NT2/D1 (cell line): ENCODE measurements around the gene PSEN1.

Experiments
- DNase-seq: peaks from one replicate; pipeline ENCODE4 v3.0.0-alpha.2; 2011; ENCODE audit warnings: low read depth, low spot score
- H3K27me3 ChIP-seq: 2 replicates; pipeline ENCODE4 v1.6.0; 2011; ENCODE audit warnings: mild to moderate bottlenecking; ENCODE audit not compliant: insufficient read length, insufficient read depth
- H3K36me3 ChIP-seq: 2 replicates; pipeline ENCODE4 v1.6.1; 2011; ENCODE audit warnings: mild to moderate bottlenecking, low read length, mixed read lengths; ENCODE audit not compliant: insufficient read depth, insufficient read length
- H3K4me1 ChIP-seq: 2 replicates; pipeline ENCODE4 v1.5.1; 2011; ENCODE audit not compliant: insufficient read depth, insufficient read length
- H3K4me3 ChIP-seq: 2 replicates; pipeline ENCODE4 v1.5.1; 2011; ENCODE audit warnings: low read depth; ENCODE audit not compliant: insufficient read length
- H3K9ac ChIP-seq: 2 replicates; pipeline ENCODE4 v1.6.0; 2011; ENCODE audit warnings: low read depth; ENCODE audit not compliant: insufficient read length
- H3K9me3 ChIP-seq: 2 replicates; pipeline ENCODE4 v1.5.1; 2011; ENCODE audit warnings: mild to moderate bottlenecking, low read length; ENCODE audit not compliant: insufficient read depth
- SUZ12 ChIP-seq: IDR thresholded peaks from 2 replicates; pipeline ENCODE4 v1.6.1; 2011; ENCODE audit not compliant: insufficient read length, insufficient read depth; ENCODE audit errors: extremely low read depth
- YY1 ChIP-seq: IDR thresholded peaks from 2 replicates; pipeline ENCODE4 v1.6.1; 2011; ENCODE audit not compliant: insufficient read length, insufficient read depth
- ZNF274 ChIP-seq: IDR thresholded peaks from 2 replicates; pipeline ENCODE4 v1.6.1; 2011; ENCODE audit warnings: mild to moderate bottlenecking, low read depth, low read length

The PSEN1 gene

GRCh38 chr14:73236752-73237218, 100.5 kb downstream of the PSEN1 start:
- peaks cover 63% of the 10 kb centered on the region for H3K27me3 ChIP-seq
- H3K36me3 ChIP-seq = no peaks in the 10 kb centered on the region
- no peak overlapping the region for H3K4me3 ChIP-seq
- H3K4me1 ChIP-seq = peaks cover 30% of the 10 kb centered on the region
- DNase-seq = no peak
- H3K9ac ChIP-seq = no peak overlapping the region
- H3K9me3 ChIP-seq = no peaks in the 10 kb centered on the region
- TF ChIP-seq ZNF274 = no peak
- no peak for TF ChIP-seq SUZ12
- no peak for TF ChIP-seq YY1

- Histone ChIP-seq H3K36me3 (no peaks in the 10 kb centered on the region), H3K9me3 (no peaks in the 10 kb centered on the region), H3K27me3 (peaks cover 63% of the 10 kb centered on the region), H3K4me3 (peak within 1 kb of the TSS; percentile 44), H3K4me1 (peaks cover 32% of the 10 kb centered on the region), H3K9ac (peak within 1 kb of the TSS; percentile 74)
- DNase-seq = no peak
- TF ChIP-seq ZNF274 = no peak
- peak; percentile 21 for TF ChIP-seq SUZ12
- no peak for TF ChIP-seq YY1
These were observed 101.0 kb downstream of the PSEN1 start, which contains the start of gene PAPLN for GRCh38 chr14:73237219-73237785. Gene PAPLN, plus strand, starts transcription at chr14:73237506. Its CDS starts 2,273 bp downstream, at chr14:73239779.

GRCh38 chr14:73237786-73238423, 101.6 kb downstream of the PSEN1 start:
- Histone ChIP-seq H3K4me1 (peaks cover 32% of the 10 kb centered on the region), H3K9ac (peak overlapping the region; percentile 74), H3K9me3 (no peaks in the 10 kb centered on the region), H3K4me3 (peak overlapping the region; percentile 44), H3K36me3 (no peaks in the 10 kb centered on the region), H3K27me3 (peaks cover 63% of the 10 kb centered on the region)
- DNase-seq = no peak
- no peak for TF ChIP-seq SUZ12
- TF ChIP-seq YY1 = no peak
- no peak for TF ChIP-seq ZNF274

GRCh38 chr14:73238424-73238852, 102.1 kb downstream of the PSEN1 start:
- Histone ChIP-seq H3K9ac (peak overlapping the region; percentile 74), H3K4me1 (peaks cover 32% of the 10 kb centered on the region), H3K4me3 (peak overlapping the region; percentile 44), H3K9me3 (no peaks in the 10 kb centered on the region), H3K36me3 (no peaks in the 10 kb centered on the region), H3K27me3 (peaks cover 60% of the 10 kb centered on the region)
- DNase-seq = no peak
- TF ChIP-seq SUZ12 = peak; percentile 23
- no peak for TF ChIP-seq ZNF274

- Histone ChIP-seq H3K4me1 (peaks cover 30% of the 10 kb centered on the region), H3K4me3 (no peak overlapping the region), H3K36me3 (no peaks in the 10 kb centered on the region), H3K9ac (peak overlapping the region; percentile 36), H3K27me3 (peaks cover 58% of the 10 kb centered on the region), H3K9me3 (no peaks in the 10 kb centered on the region)
- no peak for DNase-seq
- TF ChIP-seq SUZ12 (peak; percentile 42), YY1 (no peak)
These were observed 102.6 kb downstream of the PSEN1 start for GRCh38 chr14:73238941-73239340.

GRCh38 chr14:73239393-73240241, 103.3 kb downstream of the PSEN1 start:
- Histone ChIP-seq H3K36me3 (no peaks in the 10 kb centered on the region), H3K4me1 (peaks cover 27% of the 10 kb centered on the region), H3K9me3 (no peaks in the 10 kb centered on the region), H3K9ac (peak overlapping the region; percentile 50), H3K4me3 (peak overlapping the region; percentile 18), H3K27me3 (peaks cover 54% of the 10 kb centered on the region)
- TF ChIP-seq YY1 = no peak
- TF ChIP-seq SUZ12 = no peak
- no peak for TF ChIP-seq ZNF274
- DNase-seq = no peak

- H3K9me3 ChIP-seq = no peaks in the 10 kb centered on the region
- peaks cover 19% of the 10 kb centered on the region for H3K4me1 ChIP-seq
- no peak for DNase-seq
- H3K4me3 ChIP-seq = no peak overlapping the region
- H3K27me3 ChIP-seq = peaks cover 49% of the 10 kb centered on the region
- H3K9ac ChIP-seq = no peak overlapping the region
- no peak for TF ChIP-seq ZNF274
- no peak for TF ChIP-seq YY1
- TF ChIP-seq SUZ12 = no peak
- no peaks in the 10 kb centered on the region for H3K36me3 ChIP-seq
These were observed 104.6 kb downstream of the PSEN1 start for GRCh38 chr14:73240816-73241480.
